Calu3 (cell line): ENCODE measurements around the gene HSPA8. TPM values are rescaled to one million over a fixed set of nuclear protein-coding genes. Genes with fewer than 3 reads are reported as not detected.

Experiments used
- BruUV-seq: library from RNA; stranded (reverse); fragments of 400-500 nt; replicated peaks from 2 replicates; lab custom pipeline; 2021; lab: Mats Ljungman, UMichigan
- CTCF ChIA-PET: fragments of 300-600 bp; sonication (Branson Sonifier 250); formaldehyde crosslinking; loops from one replicate; lab custom pipeline; 2022; ENCODE audit warnings: antibody characterized with exemption; lab: Charles Lee
- DNase-seq: peaks from one replicate; pipeline ENCODE4 v3.0.0; 2022
- H3K27ac Mint-ChIP-seq: one replicate; pipeline ENCODE4 v1.8.0; 2022; ENCODE audit warnings: mixed read lengths; ENCODE audit not compliant: unreplicated experiment
- H3K27me3 Mint-ChIP-seq: one replicate; pipeline ENCODE4 v1.8.0; 2022; ENCODE audit warnings: mixed read lengths; ENCODE audit not compliant: unreplicated experiment
- H3K36me3 Mint-ChIP-seq: one replicate; pipeline ENCODE4 v1.8.0; 2022; ENCODE audit warnings: mild to moderate bottlenecking, moderate library complexity, mixed read lengths; ENCODE audit not compliant: insufficient read depth, unreplicated experiment
- H3K4me1 Mint-ChIP-seq: one replicate; pipeline ENCODE4 v1.8.0; 2022; ENCODE audit warnings: mild to moderate bottlenecking, low read depth, mixed read lengths; ENCODE audit not compliant: unreplicated experiment
- H3K4me3 Mint-ChIP-seq: one replicate; pipeline ENCODE4 v1.8.0; 2022; ENCODE audit warnings: mild to moderate bottlenecking, low read depth, moderate library complexity, mixed read lengths; ENCODE audit not compliant: unreplicated experiment
- H3K9me3 Mint-ChIP-seq: one replicate; pipeline ENCODE4 v1.8.0; 2022; ENCODE audit warnings: low read depth, mixed read lengths; ENCODE audit not compliant: unreplicated experiment
- intact Hi-C: fragments of 100-400 bp; cut with micrococcal nuclease; formaldehyde crosslinking; loops from one replicate; pipeline ENCODE4 v1.10.0; 2022; ENCODE audit not compliant: unreplicated experiment
- total RNA-seq: library from RNA; stranded (reverse); gene quantifications from 2 replicates; pipeline ENCODE4 v1.2.3, GENCODE V29; 2022
- TF ChIP-seq, protein P1 (sequence below): fragments of 200-600 bp; IDR thresholded peaks from one replicate; pipeline ENCODE4 v1.8.0; 2022; ENCODE audit warnings: antibody characterized with exemption; ENCODE audit not compliant: unreplicated experiment

Gene HSPA8
- total RNA-seq, 1 experiment from 2014 or later: 1,624 TPM

DNA sequence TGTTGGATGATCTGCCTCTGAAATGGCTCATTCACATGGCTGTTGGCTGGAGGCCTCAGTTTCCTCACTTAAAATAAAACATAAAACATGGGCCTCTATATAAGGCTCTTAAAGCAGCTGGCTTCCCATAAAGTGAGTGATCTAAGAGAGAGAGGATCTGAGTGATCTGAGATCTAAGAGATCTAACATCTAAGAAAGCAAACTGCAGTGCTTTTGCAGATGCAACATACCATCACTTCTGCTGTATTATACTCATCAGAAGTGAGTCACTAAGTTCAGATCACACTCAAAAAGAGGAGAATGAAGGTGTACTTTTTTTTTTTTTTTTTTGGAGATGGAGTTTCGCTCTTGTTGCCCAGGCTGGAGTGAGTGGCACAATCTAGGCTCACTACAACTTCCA is 18.1 kb upstream of the HSPA8 start:
- no TSS peak for BruUV-seq
- Mint-ChIP-seq H3K4me1 (no peaks in the 10 kb centered on the region), H3K27me3 (no peaks in the 10 kb centered on the region), H3K9me3 (no peaks in the 10 kb centered on the region), H3K4me3 (no peak overlapping the region), H3K27ac (no peak overlapping the region), H3K36me3 (peaks cover 6% of the 10 kb centered on the region)
- CTCF ChIA-PET: no interaction called here
- no peak for DNase-seq
- TF ChIP-seq, protein P1, sequence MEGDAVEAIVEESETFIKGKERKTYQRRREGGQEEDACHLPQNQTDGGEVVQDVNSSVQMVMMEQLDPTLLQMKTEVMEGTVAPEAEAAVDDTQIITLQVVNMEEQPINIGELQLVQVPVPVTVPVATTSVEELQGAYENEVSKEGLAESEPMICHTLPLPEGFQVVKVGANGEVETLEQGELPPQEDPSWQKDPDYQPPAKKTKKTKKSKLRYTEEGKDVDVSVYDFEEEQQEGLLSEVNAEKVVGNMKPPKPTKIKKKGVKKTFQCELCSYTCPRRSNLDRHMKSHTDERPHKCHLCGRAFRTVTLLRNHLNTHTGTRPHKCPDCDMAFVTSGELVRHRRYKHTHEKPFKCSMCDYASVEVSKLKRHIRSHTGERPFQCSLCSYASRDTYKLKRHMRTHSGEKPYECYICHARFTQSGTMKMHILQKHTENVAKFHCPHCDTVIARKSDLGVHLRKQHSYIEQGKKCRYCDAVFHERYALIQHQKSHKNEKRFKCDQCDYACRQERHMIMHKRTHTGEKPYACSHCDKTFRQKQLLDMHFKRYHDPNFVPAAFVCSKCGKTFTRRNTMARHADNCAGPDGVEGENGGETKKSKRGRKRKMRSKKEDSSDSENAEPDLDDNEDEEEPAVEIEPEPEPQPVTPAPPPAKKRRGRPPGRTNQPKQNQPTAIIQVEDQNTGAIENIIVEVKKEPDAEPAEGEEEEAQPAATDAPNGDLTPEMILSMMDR: no peak
- intact Hi-C loops: no loop called here

DNA sequence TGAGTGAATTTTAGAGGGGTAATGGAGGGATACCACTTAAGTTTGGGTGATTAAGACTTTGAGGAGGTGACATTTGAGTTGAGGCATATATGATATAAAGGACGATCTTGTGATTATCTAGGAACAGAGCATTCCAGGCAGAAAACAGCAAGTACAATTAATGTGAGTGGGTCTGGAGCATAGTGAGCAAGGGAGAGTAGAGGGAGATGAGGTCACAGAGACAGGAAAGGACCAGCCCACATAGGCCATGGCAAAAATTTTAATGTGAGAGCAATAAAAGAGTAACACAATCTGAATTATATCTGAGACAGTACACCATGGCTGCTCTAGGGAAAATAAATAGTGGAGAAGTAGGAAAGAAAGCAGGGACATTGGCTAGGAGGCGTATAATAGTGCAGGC is 14.5 kb upstream of the HSPA8 start:
- no peaks in the 10 kb centered on the region for H3K27me3 Mint-ChIP-seq
- CTCF ChIA-PET: no interaction called here
- H3K4me1 Mint-ChIP-seq: peaks cover 8% of the 10 kb centered on the region
- no peak overlapping the region for H3K27ac Mint-ChIP-seq
- H3K9me3 Mint-ChIP-seq: no peaks in the 10 kb centered on the region
- intact Hi-C loops: no loop called here
- DNase-seq: no peak
- H3K36me3 Mint-ChIP-seq: no peaks in the 10 kb centered on the region
- no peak overlapping the region for H3K4me3 Mint-ChIP-seq
- BruUV-seq: no TSS peak
- TF ChIP-seq, protein P1: no peak

DNA sequence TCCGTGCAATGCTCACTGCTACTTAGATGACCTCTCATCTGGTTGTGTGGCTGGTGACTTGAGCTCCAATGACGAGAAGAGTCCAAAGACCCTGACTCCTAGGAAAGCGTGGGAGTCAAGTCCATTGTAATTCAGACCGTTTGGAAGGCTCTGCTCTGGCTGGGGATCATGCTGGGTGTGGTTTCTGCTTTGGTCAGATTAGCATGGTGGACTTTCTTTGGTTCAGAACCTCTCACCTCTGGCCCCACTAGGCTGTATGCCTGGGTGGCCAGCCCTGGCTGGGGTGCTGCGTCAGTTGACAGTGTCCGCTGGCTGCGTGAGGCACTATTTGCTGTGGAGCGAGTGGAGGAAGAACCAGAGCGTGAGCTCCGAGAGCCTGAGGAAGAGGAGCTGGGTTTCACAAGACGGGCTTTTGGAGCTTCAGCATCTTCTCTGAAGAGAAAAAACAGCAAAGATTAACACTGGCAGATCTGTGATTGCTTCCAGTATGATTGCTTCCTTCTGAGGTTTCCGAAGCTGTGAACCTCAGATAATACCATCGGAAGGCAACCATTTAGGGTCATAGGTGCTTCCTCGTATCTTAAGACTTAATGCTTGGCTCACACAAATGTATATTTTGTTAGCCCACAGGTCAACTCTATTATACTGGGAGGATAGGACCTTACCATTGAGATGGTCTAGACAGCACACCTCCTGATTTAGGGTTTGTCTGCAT is 11.6 kb upstream of the HSPA8 start:
- CTCF ChIA-PET: no interaction called here
- no TSS peak for BruUV-seq
- no peak overlapping the region for H3K27ac Mint-ChIP-seq
- DNase-seq: no peak
- TF ChIP-seq, protein P1: no peak
- no peaks in the 10 kb centered on the region for H3K9me3 Mint-ChIP-seq
- intact Hi-C loops: no loop called here
- no peaks in the 10 kb centered on the region for H3K36me3 Mint-ChIP-seq
- no peak overlapping the region for H3K4me3 Mint-ChIP-seq
- H3K27me3 Mint-ChIP-seq: no peaks in the 10 kb centered on the region
- peaks cover 13% of the 10 kb centered on the region for H3K4me1 Mint-ChIP-seq

DNA sequence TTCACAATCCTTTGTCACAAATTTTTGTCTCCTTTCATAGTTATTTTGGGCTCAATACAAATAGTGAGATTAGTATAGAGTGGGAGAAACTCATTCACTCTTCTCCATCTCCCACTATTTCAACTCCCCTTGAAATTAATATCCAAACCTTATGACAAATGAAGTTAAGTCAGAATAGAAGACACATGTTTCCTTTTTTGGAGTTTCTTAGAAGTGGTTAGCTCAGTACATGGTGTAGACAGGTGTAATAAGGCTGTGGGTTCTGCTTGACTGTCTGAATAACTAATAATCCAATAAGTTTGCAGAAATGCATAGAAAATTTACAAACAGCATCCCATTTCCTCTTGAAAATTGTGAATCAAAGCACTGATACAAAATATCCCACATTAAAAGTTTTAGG is 10.8 kb upstream of the HSPA8 start:
- no peak overlapping the region for H3K4me3 Mint-ChIP-seq
- CTCF ChIA-PET: no interaction called here
- H3K36me3 Mint-ChIP-seq: no peaks in the 10 kb centered on the region
- H3K9me3 Mint-ChIP-seq: no peaks in the 10 kb centered on the region
- intact Hi-C loops: no loop called here
- no peak overlapping the region for H3K27ac Mint-ChIP-seq
- peaks cover 16% of the 10 kb centered on the region for H3K4me1 Mint-ChIP-seq
- no peak for DNase-seq
- BruUV-seq: no TSS peak
- TF ChIP-seq, protein P1: no peak
- no peaks in the 10 kb centered on the region for H3K27me3 Mint-ChIP-seq
